ENCODE measurements around the gene TP53AIP1. TPM values are rescaled to one million over a fixed set of nuclear protein-coding genes. Genes with fewer than 3 reads are reported as not detected.

The TP53AIP1 gene
- total and polyA plus RNA-seq, 9 donors, result 0.02 to 1.5 (median 0.31) TPM; not detected in 5

GRCh38 chr11:128938156-128938885, 4.3 kb downstream of the TP53AIP1 start:
- intact Hi-C loops (cut with DNase I), result no loop called here
- H3K27ac ChIP-seq, result no peak overlapping the region
- H3K4me1 ChIP-seq (ENCODE audit: insufficient read depth), result no peaks in the 10 kb centered on the region
- DNase-seq, result no peak
- H3K36me3 ChIP-seq, result no peaks in the 10 kb centered on the region
- TF ChIP-seq CTCF (IDR thresholded peaks at IDR 0.05) (no peak), POLR2A (IDR thresholded peaks at IDR 0.05) (no peak), EP300 (IDR thresholded peaks at IDR 0.05) (no peak)
- no peaks in the 10 kb centered on the region for H3K27me3 ChIP-seq
- H3K9me3 ChIP-seq, result no peaks in the 10 kb centered on the region
- WGBS, 3 donors, result 90 to 94% (median 90%) methylated on average over 16 of the region's 16 CpGs
- H3K4me3 ChIP-seq, result no peak overlapping the region

GRCh38 chr11:128937480-128937879, 5.2 kb downstream of the TP53AIP1 start:
- DNase-seq, result no peak
- TF ChIP-seq EP300 (IDR thresholded peaks at IDR 0.05) (no peak), POLR2A (IDR thresholded peaks at IDR 0.05) (no peak), CTCF (IDR thresholded peaks at IDR 0.05) (no peak)
- Histone ChIP-seq H3K27ac (no peak overlapping the region), H3K27me3 (no peaks in the 10 kb centered on the region), H3K4me3 (no peak overlapping the region), H3K36me3 (no peaks in the 10 kb centered on the region), H3K9me3 (no peaks in the 10 kb centered on the region), H3K4me1 (ENCODE audit: insufficient read depth) (no peaks in the 10 kb centered on the region)
- intact Hi-C loops (cut with DNase I), result no loop called here
- WGBS, 3 donors, result 89 to 95% (median 91%) methylated on average over 9 of the region's 9 CpGs

- Histone ChIP-seq H3K27me3 (no peaks in the 10 kb centered on the region), H3K36me3 (no peaks in the 10 kb centered on the region), H3K9me3 (no peaks in the 10 kb centered on the region), H3K27ac (no peak overlapping the region), H3K4me1 (ENCODE audit: insufficient read depth) (no peaks in the 10 kb centered on the region), H3K4me3 (no peak overlapping the region)
- WGBS, 3 donors, result 87 to 90% (median 89%) methylated on average over 16 of the region's 16 CpGs
- TF ChIP-seq POLR2A (IDR thresholded peaks at IDR 0.05) (no peak), CTCF (IDR thresholded peaks at IDR 0.05) (no peak), EP300 (IDR thresholded peaks at IDR 0.05) (no peak)
- intact Hi-C loops (cut with DNase I), result no loop called here
- no peak for DNase-seq
Measured at GRCh38 chr11:128936606-128937251, 5.9 kb downstream of the TP53AIP1 start.

GRCh38 chr11:128934926-128935325, 7.7 kb downstream of the TP53AIP1 start:
- WGBS, 3 donors, result 89 to 95% (median 90%) methylated on average over 10 of the region's 10 CpGs
- Histone ChIP-seq H3K27ac (no peak overlapping the region), H3K36me3 (no peaks in the 10 kb centered on the region), H3K9me3 (no peaks in the 10 kb centered on the region), H3K4me1 (ENCODE audit: insufficient read depth) (no peaks in the 10 kb centered on the region), H3K27me3 (no peaks in the 10 kb centered on the region), H3K4me3 (no peak overlapping the region)
- TF ChIP-seq EP300 (IDR thresholded peaks at IDR 0.05) (no peak), POLR2A (IDR thresholded peaks at IDR 0.05) (no peak), CTCF (IDR thresholded peaks at IDR 0.05) (no peak)
- DNase-seq, result no peak
- intact Hi-C loops (cut with DNase I), result no loop called here

All from ovary (tissue), 9 donors.